Measurements from ENCODE around the gene GRPEL1. TPM values are rescaled to one million over a fixed set of nuclear protein-coding genes. Genes with fewer than 3 reads are reported as not detected.

Gene GRPEL1
- total and polyA plus RNA-seq, 2 of the 4 experiments (the other 2 are of a cell fraction): 33.0 to 33.9 TPM

GRCh38 chr4:7073526-7074390, 5.9 kb upstream of the GRPEL1 start:
- Histone ChIP-seq H4K5ac (ENCODE audit: low read depth, low read length) (no peak overlapping the region), H3K4me2 (ENCODE audit: low read depth, low read length) (no peak overlapping the region), H3K56ac (ENCODE audit: extremely low read depth, insufficient read depth, low read length) (no peak overlapping the region), H2BK120ac (ENCODE audit: low read depth, low read length) (no peak overlapping the region), H3K27me3 (ENCODE audit: control insufficient read depth, insufficient read depth, low read length) (peaks cover 8% of the 10 kb centered on the region), H4K8ac (ENCODE audit: low read depth in 2 of 2, low read length in 2 of 2) (no peak overlapping the region), H4K20me1 (ENCODE audit: insufficient read depth, low read length) (no peaks in the 10 kb centered on the region), H3K18ac (ENCODE audit: low read depth, low read length) (no peak overlapping the region), H2AK9ac (replicated peaks; ENCODE audit: low read depth, low read length, poor library complexity) (peak overlapping the region; percentile 32), H2AFZ (replicated peaks; ENCODE audit: low read length, poor library complexity) (peak overlapping the region; percentile 49), H3K36me3 (ENCODE audit: control insufficient read depth, insufficient read depth, low read length) (no peaks in the 10 kb centered on the region), H2AK5ac (ENCODE audit: low read depth, low read length) (no peak overlapping the region), H3K9ac (ENCODE audit: low read depth, low read length) (no peak overlapping the region), H3K23ac (ENCODE audit: low read depth, low read length) (no peak overlapping the region), H3K4ac (ENCODE audit: low read depth, low read length) (no peak overlapping the region), H3K9me3 (ENCODE audit: control insufficient read depth, insufficient read depth, low read length) (no peaks in the 10 kb centered on the region), H3K4me3 (ENCODE audit: insufficient read depth, low read depth, low read length) (no peak overlapping the region), H3K79me1 (ENCODE audit: low read depth in 1 of 2, low read length in 2 of 2) (no peaks in the 10 kb centered on the region), H3K4me1 (ENCODE audit: control insufficient read depth, insufficient read depth, low read length) (peaks cover 5% of the 10 kb centered on the region; the same call in 1 of the 2 replicates), H3K9me1 (ENCODE audit: insufficient read depth, low read length) (no peaks in the 10 kb centered on the region), H3K27ac (ENCODE audit: insufficient read depth, low read length) (no peak overlapping the region), H2BK15ac (ENCODE audit: low read depth, low read length) (no peak overlapping the region), H4K91ac (ENCODE audit: insufficient read depth, low read depth, low read length) (no peak overlapping the region), H2BK20ac (ENCODE audit: low read depth, low read length) (no peak overlapping the region), H2BK5ac (ENCODE audit: low read depth, low read length, poor library complexity, severe bottlenecking) (no peak overlapping the region), H3K14ac (replicated peaks; ENCODE audit: low read depth, low read length) (no peak overlapping the region)
- TF ChIP-seq USF2 (IDR thresholded peaks at IDR 0.05; ENCODE audit: low read depth, low read length) (peak; percentile 96), FOS (IDR thresholded peaks at IDR 0.05; ENCODE audit: low read depth, low read length) (no peak)
- ChIA-PET CTCF (interaction anchor here (0.6 to 0.8 kb wide), 2 partner anchors 99 to 200 kb away, joined by 3 to 4 read pairs; no protein-coding TSS in a partner anchor), POLR2A (ENCODE audit: unreplicated experiment) (no interaction called here)
- WGBS, 2 experiments (ENCODE audit: extremely low coverage in 2 of 2, insufficient read length in 1 of 2): 65% methylated on average over 12 of the region's 18 CpGs; no CpG with 5 or more reads in 1 of the 2 experiments
- no TSS peak for BruUV-seq (replicated peaks)
- ATAC-seq (ENCODE audit: low read depth) (peak; percentile 42; the same call in 1 of the 2 replicates), DNase-seq (peak; percentile 42)
- in situ Hi-C loops (cut with MboI; ENCODE audit: low sequenced_read_pairs): loop anchor here (5.0 kb wide), 1 partner anchor 351 kb away; no protein-coding TSS in a partner anchor
- intact Hi-C loops (cut with micrococcal nuclease): no loop called here
- dilution Hi-C loops (cut with HindIII; ENCODE audit: low sequenced_read_pairs, unreplicated experiment): no loop called here

Data from IMR-90 (cell line).